Right lobe of liver (tissue), 4 donors: ENCODE data around the gene RPTOR.

Experiments
- CTCF ChIP-seq, 4 donors: fragments of 200-600 bp in 3 of 4; fragments of 450-650 bp in 1 of 4; IDR thresholded peaks; one replicate each; pipeline versions ENCODE4 v1.5.1 to v1.8.0; 2016 to 2022; ENCODE audit warnings: antibody characterized with exemption in 4 of 4, mild to moderate bottlenecking in 2 of 4
- POLR2A ChIP-seq: fragments of 450-650 bp; IDR thresholded peaks from one replicate; pipeline ENCODE4 v1.6.1; 2017; ENCODE audit warnings: antibody characterized with exemption, mild to moderate bottlenecking
- donor health status: DM: no; HTN: no; CAD: no.
- donor health status: DM: no; HTN: no; CAD: no.
- donor health status: DM: no; HTN: yes; CAD: no.

- TF ChIP-seq CTCF (IDR thresholded peaks at IDR 0.05) = no peak
- TF ChIP-seq POLR2A = no peak
Observed at GRCh38 chr17:80564545-80564944, 19.9 kb downstream of the RPTOR start.
